ENCODE measurements around the gene RBP4.

DNA sequence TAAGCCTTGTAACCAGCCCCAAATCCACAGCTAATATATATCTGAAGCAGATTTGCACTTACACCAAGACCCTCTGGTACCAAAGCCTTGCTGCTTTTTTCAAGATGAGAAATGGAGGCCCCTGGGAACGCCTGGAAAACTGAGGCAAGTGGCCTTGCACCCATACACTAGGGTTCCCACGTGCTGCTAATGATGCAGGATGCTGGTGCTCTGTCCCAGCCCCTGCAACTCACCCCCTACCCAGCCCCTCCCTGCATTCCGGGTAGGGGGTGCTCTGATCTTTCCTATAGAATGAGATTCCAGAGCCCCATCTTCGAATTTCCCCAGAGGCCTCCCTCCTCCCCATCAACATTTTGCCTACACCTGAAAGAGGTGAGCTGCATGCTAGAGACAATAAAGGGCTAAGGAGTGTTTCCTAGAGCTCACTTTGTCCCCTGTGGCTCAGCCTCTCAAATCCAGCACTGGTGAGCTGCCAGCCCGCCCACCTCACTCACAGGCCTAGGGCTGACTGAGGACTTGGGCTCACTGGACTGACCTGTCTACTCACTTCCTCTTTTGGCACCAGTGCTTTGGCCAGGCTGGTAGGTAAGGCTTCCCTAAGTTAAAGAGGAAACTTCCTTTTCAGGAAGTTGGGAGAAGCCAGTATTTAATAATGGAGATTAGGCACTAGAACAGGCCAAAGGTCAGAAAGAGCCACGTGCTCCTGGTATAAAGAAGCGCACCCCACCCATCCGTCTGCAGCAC, 9.8 kb downstream of the RBP4 start:
- TF ChIP-seq POLR2AphosphoS5 (IDR thresholded peaks at IDR 0.05; ENCODE audit: low read depth, low read length) (no peak), POLR2A (IDR thresholded peaks at IDR 0.05; ENCODE audit: low read depth, low read length) (no peak), TAF1 (IDR thresholded peaks at IDR 0.05; ENCODE audit: low read depth, low read length) (no peak), POU2F2 (IDR thresholded peaks at IDR 0.05; ENCODE audit: low read depth, low read length) (no peak), SPI1 (IDR thresholded peaks at IDR 0.05; ENCODE audit: low read depth, low read length) (peak; percentile 87), PAX5 (IDR thresholded peaks at IDR 0.05; ENCODE audit: insufficient read depth, low read length, severe bottlenecking) (no peak)
